Measurements from ENCODE around the gene HHAT. TPM values are rescaled to one million over a fixed set of nuclear protein-coding genes. Genes with fewer than 3 reads are reported as not detected.

Gene HHAT
- total RNA-seq, 1 donor from 2014 or later, result 19.9 TPM

GRCh38 chr1:210683403-210684047 lies 354.8 kb downstream of the HHAT start:
- DNase-seq (ENCODE audit: low spot score), result no peak

GRCh38 chr1:210684466-210685294 lies 356.0 kb downstream of the HHAT start:
- no peak for DNase-seq (ENCODE audit: low spot score)

DNA sequence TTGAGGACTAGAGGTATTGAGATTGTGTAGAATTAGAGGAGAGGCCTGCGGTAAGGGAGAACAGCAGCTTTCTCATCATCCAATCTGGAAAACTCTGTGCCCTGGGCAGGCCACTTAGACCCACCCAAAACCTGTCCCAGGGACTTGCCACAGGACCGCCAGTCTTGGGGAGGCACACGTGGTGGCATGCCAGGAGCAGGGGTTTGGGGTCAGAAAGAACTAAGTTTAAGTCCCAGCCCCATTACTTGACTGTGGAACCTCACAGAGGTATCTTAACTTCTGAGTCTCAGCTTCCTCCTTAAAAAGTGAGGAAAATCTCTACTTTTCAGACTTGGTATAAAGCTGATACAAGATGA lies 356.6 kb downstream of the HHAT start:
- DNase-seq (ENCODE audit: low spot score), result no peak

- DNase-seq (ENCODE audit: low spot score), result no peak
These were observed 358.1 kb downstream of the HHAT start for GRCh38 chr1:210686841-210687240.

- no peak for DNase-seq (ENCODE audit: low spot score)
These were observed 359.0 kb downstream of the HHAT start for GRCh38 chr1:210687582-210688279.

DNA sequence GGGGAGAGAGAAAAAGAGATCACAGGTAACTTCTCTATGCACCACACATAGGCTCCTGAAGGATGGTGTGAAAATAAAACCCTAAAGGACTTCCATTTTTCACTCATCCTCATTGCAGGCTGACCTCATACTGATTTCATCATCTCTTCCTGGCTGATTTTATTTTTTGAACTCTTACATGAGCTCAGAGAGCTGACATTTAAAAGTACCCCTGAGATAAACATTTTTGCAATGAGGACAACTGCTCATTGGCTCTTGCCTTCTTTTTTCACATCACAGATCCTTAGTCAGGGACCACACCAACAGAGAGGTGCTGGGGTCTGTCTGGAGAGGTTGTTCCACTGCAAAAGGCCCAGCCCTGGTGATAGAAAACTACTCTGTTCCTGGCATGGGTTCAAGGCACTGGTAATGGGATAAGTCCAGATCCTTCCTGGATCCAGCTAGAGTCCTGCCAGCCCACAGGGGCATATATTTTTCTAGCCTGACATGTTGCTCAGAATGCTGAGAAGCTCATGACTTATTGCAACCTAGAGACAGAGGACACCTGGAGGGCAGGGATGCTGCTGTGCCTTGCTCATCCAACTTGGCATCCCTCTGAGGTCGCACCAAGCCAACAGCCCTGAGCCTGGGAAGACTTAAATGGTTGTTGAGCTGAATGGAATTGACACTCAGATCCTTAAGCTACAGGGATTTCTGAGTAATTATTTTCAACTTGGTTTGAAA lies 360.0 kb downstream of the HHAT start:
- DNase-seq (ENCODE audit: low spot score), result no peak

GRCh38 chr1:210689826-210690225 lies 361.1 kb downstream of the HHAT start:
- DNase-seq (ENCODE audit: low spot score), result no peak

- no peak for DNase-seq (ENCODE audit: low spot score)
These were observed 361.5 kb downstream of the HHAT start for GRCh38 chr1:210690236-210690635.

- no peak for DNase-seq (ENCODE audit: low spot score)
These were observed 362.4 kb downstream of the HHAT start for GRCh38 chr1:210691039-210691610.

- no peak for DNase-seq (ENCODE audit: low spot score)
These were observed 364.1 kb downstream of the HHAT start for GRCh38 chr1:210692796-210693195.

GRCh38 chr1:210695026-210695425 lies 366.3 kb downstream of the HHAT start:
- DNase-seq (ENCODE audit: low spot score), result no peak

GRCh38 chr1:210696709-210697108 lies 368.0 kb downstream of the HHAT start:
- no peak for DNase-seq (ENCODE audit: low spot score)

DNA sequence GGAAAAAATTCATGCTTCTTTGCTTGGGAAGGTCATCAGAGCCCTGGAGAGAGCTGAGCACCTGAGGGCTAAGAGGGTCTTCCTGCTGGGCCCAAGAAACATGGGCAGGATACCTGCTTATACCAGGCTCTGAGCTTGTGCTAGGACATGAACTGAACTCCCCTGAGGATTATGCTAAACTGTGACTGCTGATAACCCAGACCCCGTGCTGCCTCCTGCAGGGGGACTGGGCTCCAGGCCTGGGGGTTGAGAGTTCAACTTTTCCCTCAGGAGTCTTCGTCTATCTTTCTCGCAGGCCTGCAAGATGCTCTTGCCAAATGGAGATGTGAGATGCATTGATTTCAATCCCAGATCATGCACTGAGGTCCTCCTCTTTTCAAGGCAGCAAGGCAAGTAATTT lies 368.5 kb downstream of the HHAT start:
- DNase-seq (ENCODE audit: low spot score), result no peak

GRCh38 chr1:210698661-210699060 lies 370.0 kb downstream of the HHAT start:
- DNase-seq (ENCODE audit: low spot score), result no peak

DNA sequence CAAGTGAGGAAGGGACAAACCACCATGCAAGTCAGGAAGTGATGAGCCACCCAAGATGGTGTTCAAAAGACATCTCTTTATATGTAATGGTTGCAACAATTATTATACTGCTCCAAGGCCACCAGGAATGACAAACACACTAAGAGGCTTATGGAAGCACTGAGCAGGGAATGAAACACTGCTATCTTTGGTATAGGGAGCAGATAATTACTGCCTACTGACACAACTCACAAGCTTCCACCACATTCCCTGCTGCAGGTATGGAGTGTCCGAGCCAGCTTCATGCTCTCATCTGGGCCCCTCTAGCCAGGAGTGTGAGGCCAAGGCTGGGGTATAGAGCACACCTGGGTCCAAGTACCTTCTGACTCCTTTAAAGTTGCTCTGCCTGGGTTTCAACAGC lies 371.4 kb downstream of the HHAT start:
- no peak for DNase-seq (ENCODE audit: low spot score)

DNA sequence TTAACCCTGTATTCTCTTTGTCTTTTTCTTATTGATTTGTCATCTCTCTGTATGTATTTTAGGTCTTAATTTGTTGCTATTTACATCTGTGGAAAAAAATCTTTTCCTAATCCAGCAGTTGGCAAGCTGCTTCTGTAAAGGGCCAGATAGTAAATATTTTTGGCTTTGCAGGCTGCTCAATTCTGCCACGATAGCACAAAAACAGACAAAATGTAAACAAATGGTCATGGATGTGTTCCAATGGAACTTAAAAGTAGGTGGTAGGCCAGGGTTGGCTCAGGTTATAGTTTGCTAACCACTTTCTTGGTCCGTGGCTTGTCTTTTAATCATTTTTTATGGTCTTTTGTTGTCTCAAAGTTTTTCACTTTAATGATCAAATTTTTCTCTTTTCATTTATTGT lies 371.8 kb downstream of the HHAT start:
- DNase-seq (ENCODE audit: low spot score), result no peak

- no peak for DNase-seq (ENCODE audit: low spot score)
These were observed 373.8 kb downstream of the HHAT start for GRCh38 chr1:210702506-210702905.

DNA sequence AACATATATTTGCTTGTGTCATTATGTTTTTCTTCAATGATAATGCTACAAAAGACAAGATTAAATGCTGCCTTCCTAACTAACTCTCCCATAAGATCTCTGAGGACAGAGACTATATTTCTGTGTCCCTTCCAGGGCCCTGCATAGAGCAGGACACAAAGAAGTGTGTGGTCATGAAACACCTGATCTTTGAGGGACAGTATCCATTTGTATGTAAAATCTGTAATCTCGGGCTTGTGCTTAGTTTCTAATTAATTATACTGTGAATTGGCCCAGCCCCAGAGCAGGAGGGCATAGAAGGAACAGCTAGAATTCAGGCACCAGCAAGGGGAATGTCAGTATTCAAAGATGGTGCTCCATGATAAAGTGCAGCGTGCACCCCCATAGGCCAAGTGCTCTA lies 374.9 kb downstream of the HHAT start:
- DNase-seq (ENCODE audit: low spot score), result no peak

DNA sequence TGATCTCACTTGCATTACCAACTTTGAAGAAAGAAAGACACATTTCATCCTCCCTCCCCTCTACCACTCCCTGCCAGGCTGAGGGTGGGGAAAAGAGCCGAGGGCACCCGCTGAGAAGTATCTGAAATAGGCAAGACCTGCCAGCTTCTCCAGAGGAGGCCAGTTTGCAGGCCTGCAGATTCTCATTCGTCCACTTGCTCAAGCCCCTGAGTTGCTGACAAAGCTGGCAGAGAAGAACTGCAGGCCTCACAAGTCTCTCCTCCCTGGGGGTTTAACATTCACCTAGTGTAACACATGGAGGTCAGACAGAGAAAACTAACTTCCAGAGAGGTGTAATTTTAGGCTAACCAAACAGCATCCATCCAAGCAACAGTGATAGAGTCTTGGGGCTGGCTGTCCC lies 376.4 kb downstream of the HHAT start:
- no peak for DNase-seq (ENCODE audit: low spot score)

DNA sequence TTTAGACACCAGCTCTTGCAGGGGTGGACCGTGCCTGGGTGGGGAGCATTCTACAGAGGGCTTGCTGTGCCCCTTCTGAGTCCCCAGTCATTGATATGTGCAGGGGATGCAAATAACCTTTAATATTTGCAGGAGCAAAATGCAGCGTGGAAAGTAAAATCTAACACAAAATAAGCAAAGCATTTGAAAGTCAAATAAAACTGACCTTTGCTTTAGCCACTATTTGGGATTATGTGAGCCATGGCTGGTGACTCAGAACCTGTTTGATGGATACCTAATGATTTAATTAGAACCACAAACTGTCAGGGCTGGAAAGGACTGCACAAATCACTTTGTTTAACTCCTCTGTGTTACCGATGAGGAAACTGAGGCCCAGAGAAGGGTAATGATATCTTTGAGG lies 377.5 kb downstream of the HHAT start:
- no peak for DNase-seq (ENCODE audit: low spot score)

DNA sequence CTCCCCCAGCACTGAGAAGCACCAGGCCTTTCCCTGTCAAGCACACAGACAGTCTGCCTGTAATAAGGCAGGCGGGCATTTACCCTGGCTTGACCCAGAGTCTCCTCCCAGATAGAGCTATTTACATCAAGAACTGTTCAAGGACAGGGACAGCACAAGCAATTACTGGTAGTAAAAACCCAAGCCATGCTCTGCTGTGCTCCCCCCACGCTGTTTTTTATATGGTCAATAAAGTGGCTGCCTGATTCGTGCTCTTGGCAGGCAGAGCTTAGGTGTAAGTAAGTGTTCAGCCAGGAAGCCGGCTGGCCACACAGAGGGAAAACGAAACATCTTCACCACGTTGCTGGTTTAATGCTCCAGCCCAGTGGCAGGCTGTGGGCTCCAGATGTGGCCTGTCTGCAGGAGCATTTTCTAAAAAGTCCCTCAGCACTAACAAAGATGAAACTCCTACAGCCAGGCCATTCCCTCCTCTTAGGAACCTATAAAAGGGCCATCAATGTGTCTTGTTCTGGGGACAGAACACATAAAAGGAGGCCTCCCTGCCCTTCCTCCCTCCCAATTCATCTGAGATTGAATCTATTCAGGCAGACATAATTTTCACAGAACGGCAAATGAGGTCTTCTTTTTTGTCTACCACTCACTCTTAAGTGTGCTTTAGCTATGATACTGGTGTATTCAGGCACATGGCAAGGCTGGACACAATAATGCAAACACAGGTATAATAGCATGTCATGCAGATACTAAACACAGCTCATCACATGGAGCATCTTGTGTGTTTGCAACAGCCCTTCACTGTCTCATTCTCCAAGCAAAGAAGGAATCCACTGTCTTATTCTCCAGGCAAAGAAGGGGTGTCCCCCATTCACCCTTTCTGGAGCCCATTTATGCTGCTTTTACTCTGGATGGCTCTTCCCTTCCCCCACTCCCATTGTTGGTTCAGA lies 378.9 kb downstream of the HHAT start:
- no peak for DNase-seq (ENCODE audit: low spot score)

Measured in ureter (tissue), 1 donor.